A549 (cell line): Measurements from ENCODE around the gene KRTAP10-2. TPM values are rescaled to one million over a fixed set of nuclear protein-coding genes. Genes with fewer than 3 reads are reported as not detected.

Source experiments
- ATAC-seq, 2 experiments: fragments of 200-7000 bp in 1 of 2; fragments of >200 bp in 1 of 2; cut with Nextera tagmentation in 1 of 2; cut with Tn5 transposase in 1 of 2; 3 replicates each; pipeline versions ENCODE4 v1.8.0 to v1.9.1; 2018 to 2020; ENCODE audit warnings: mild to moderate bottlenecking in 1 of 2, moderate library complexity in 1 of 2
- CTCF ChIA-PET: fragments of 300-600 bp; sonication (Branson Sonifier 250); formaldehyde crosslinking; extraction: SDS; loops from one replicate; lab custom pipeline; 2021; ENCODE audit warnings: antibody characterized with exemption, inconsistent platforms; lab: Yijun Ruan, JAX
- POLR2A ChIA-PET: fragments of 350-600 bp; formaldehyde crosslinking; extraction: SDS; loops from one replicate; lab custom pipeline; 2021; ENCODE audit warnings: antibody characterized with exemption, inconsistent platforms; lab: Yijun Ruan, JAX
- DNase-seq, 2 experiments: peaks; one replicate each; pipeline versions ENCODE4 v3.0.0 to v3.0.0-alpha.2; 2011 to 2016; ENCODE audit warnings: low read depth in 1 of 2, low spot score in 1 of 2
- FAIRE-seq: peaks from 2 replicates; lab custom pipeline; 2011; peaks lifted over from hg19 to GRCh38; lab: Jason Lieb, UNC
- H3K27ac ChIP-seq, 2 experiments: fragments of >200 bp; sonication (Bioruptor Twin); formaldehyde crosslinking; 3 replicates each; pipeline ENCODE4 v1.5.1; 2016 to 2017
- H3K4me1 ChIP-seq: fragments of >200 bp; sonication (Bioruptor Twin); formaldehyde crosslinking; 3 replicates; pipeline ENCODE4 v1.6.1; 2016
- H3K4me2 ChIP-seq: fragments of >200 bp; sonication (Bioruptor Twin); formaldehyde crosslinking; 3 replicates; pipeline ENCODE4 v1.6.1; 2016
- H3K4me3 ChIP-seq: fragments of >200 bp; sonication (Bioruptor Twin); formaldehyde crosslinking; 3 replicates; pipeline ENCODE4 v1.5.1; 2016
- H3K9me3 ChIP-seq: fragments of >200 bp; sonication (Bioruptor Twin); formaldehyde crosslinking; 3 replicates; pipeline ENCODE4 v1.6.1; 2016
- E2F6 ChIP-seq: IDR thresholded peaks from 2 replicates; pipeline ENCODE4 v1.6.1; 2012; ENCODE audit warnings: low read depth, borderline replicate concordance
- HES2 ChIP-seq: fragments of >200 bp; sonication (Bioruptor Twin); formaldehyde crosslinking; IDR thresholded peaks from 2 replicates; pipeline ENCODE4 v1.6.1; 2016
- HOXA7 ChIP-seq: fragments of 250-450 bp; sonication (Bioruptor Pico); IDR thresholded peaks from 2 replicates; pipeline ENCODE4 v1.5.0; 2020; ENCODE audit warnings: mild to moderate bottlenecking, moderate library complexity
- HOXB5 ChIP-seq: fragments of 250-450 bp; sonication (Bioruptor Pico); IDR thresholded peaks from 2 replicates; pipeline ENCODE4 v1.5.0; 2020; ENCODE audit warnings: mild to moderate bottlenecking, moderate library complexity
- JUN ChIP-seq, 2 experiments: fragments of >200 bp; sonication (Bioruptor Twin); formaldehyde crosslinking; IDR thresholded peaks; 2 replicates in 1 of 2; 3 replicates in 1 of 2; pipeline ENCODE4 v1.6.1; 2016 to 2017
- MAFK ChIP-seq: fragments of 450-650 bp; IDR thresholded peaks from 2 replicates; pipeline ENCODE4 v1.6.1; 2014; ENCODE audit not compliant: partially characterized antibody
- MAX ChIP-seq: IDR thresholded peaks from 2 replicates; pipeline ENCODE4 v1.6.1; 2012
- MAZ ChIP-seq: fragments of 150-350 bp; IDR thresholded peaks from 2 replicates; pipeline ENCODE4 v1.6.1; 2014; ENCODE audit warnings: antibody characterized with exemption, low read depth, low read length, borderline replicate concordance
- MYC ChIP-seq: IDR thresholded peaks from 2 replicates; pipeline ENCODE4 v1.6.1; 2012; ENCODE audit warnings: mild to moderate bottlenecking, inconsistent platforms, low read length, improper control_type of control experiment, borderline replicate concordance
- RAD21 ChIP-seq, 2 experiments: fragments of >200 bp in 1 of 2; sonication (Bioruptor Twin) in 1 of 2; formaldehyde crosslinking in 1 of 2; IDR thresholded peaks in 1 of 2; conservative IDR thresholded peaks in 1 of 2; 2 replicates in 1 of 2; 3 replicates in 1 of 2; pipeline ENCODE4 v1.6.1; 2012 to 2018; ENCODE audit warnings: inconsistent platforms in 1 of 2
- RFX5 ChIP-seq: fragments of 450-650 bp; IDR thresholded peaks from 2 replicates; pipeline ENCODE4 v1.7.1; 2014; ENCODE audit warnings: antibody characterized with exemption, mild to moderate bottlenecking, moderate library complexity
- RNF2 ChIP-seq: fragments of 200-600 bp; sonication (generic); IDR thresholded peaks from 2 replicates; pipeline ENCODE4 v1.6.1; 2016; ENCODE audit warnings: low read depth, mild to moderate bottlenecking, antibody characterized with exemption, moderate library complexity, borderline replicate concordance
- SMC3 ChIP-seq: fragments of >200 bp; sonication (Bioruptor Twin); formaldehyde crosslinking; IDR thresholded peaks from 3 replicates; pipeline ENCODE4 v1.6.1; 2018; ENCODE audit warnings: inconsistent platforms
- SREBF2 ChIP-seq: fragments of 450-650 bp; IDR thresholded peaks from 2 replicates; pipeline ENCODE4 v1.6.1; 2014; ENCODE audit warnings: mild to moderate bottlenecking, moderate library complexity
- ZNF302 ChIP-seq: fragments of 250-450 bp; sonication (Bioruptor Pico); IDR thresholded peaks from 2 replicates; pipeline ENCODE4 v1.9.0; 2021; ENCODE audit warnings: inconsistent platforms, mild to moderate bottlenecking, moderate library complexity
- ZSCAN20 ChIP-seq: fragments of 250-450 bp; sonication (Bioruptor Pico); IDR thresholded peaks from 2 replicates; pipeline ENCODE4 v1.8.0; 2022; ENCODE audit warnings: mild to moderate bottlenecking, moderate library complexity
- WGBS: methylation state at CpG from one replicate; pipeline ENCODE4 v1.1.6; 2017; ENCODE audit errors: missing lambda C conversion rate; 5-methylcytosine and 5-hydroxymethylcytosine counted together
- polyA plus RNA-seq, 4 experiments: library from polyadenylated mRNA; depleted of rRNA in 3 of 4; stranded (reverse); fragments of >200 nt; fragmentation: RNase III in 1 of 4; extraction: RNeasy Plus Mini Kit Qiagen cat#74134 plus additional on column Dnase treatment in 1 of 4; gene quantifications; 2 replicates in 3 of 4; 3 replicates in 1 of 4; pipeline ENCODE4 v1.2.3, GENCODE V29; 2011 to 2017
- TF ChIP-seq, protein P1 (sequence below): fragments of 200-600 bp; sonication (generic); IDR thresholded peaks from 2 replicates; pipeline ENCODE4 v1.6.1; 2016; ENCODE audit warnings: antibody characterized with exemption, mild to moderate bottlenecking, moderate library complexity
- TF ChIP-seq, protein P2 (sequence below): fragments of >200 bp; sonication (Bioruptor Twin); formaldehyde crosslinking; IDR thresholded peaks from 3 replicates; pipeline ENCODE4 v1.6.1; 2016
- TF ChIP-seq, protein P3 (sequence below): fragments of 250-450 bp; sonication (Bioruptor Pico); IDR thresholded peaks from 2 replicates; pipeline ENCODE4 v1.5.0; 2021; ENCODE audit warnings: mild to moderate bottlenecking, moderate library complexity, borderline replicate concordance

KRTAP10-2 gene
- polyA plus RNA-seq, 2 of the 4 experiments (the other 2 are of a cell fraction): not detected

GRCh38 chr21:44599264-44600029 lies 48.1 kb upstream of the KRTAP10-2 start:
- Histone ChIP-seq H3K27ac (no peak overlapping the region), H3K4me2 (no peak overlapping the region), H3K9me3 (no peaks in the 10 kb centered on the region), H3K4me3 (no peak overlapping the region), H3K4me1 (no peaks in the 10 kb centered on the region)
- WGBS: 74% methylated on average over 8 of the region's 8 CpGs
- ChIA-PET CTCF (no interaction called here), POLR2A (no interaction called here)
- DNase-seq (no peak), FAIRE-seq (no peak), ATAC-seq (no peak)
- TF ChIP-seq HOXB5 (no peak), SMC3 (no peak), RFX5 (no peak), ZSCAN20 (CRISPR knock-in tag) (no peak), RNF2 (no peak), E2F6 (no peak), MAFK (no peak), MYC (no peak), ZNF302 (CRISPR knock-in tag) (no peak), JUN (IDR thresholded peaks at IDR 0.05) (no peak)
- TF ChIP-seq, protein P1, sequence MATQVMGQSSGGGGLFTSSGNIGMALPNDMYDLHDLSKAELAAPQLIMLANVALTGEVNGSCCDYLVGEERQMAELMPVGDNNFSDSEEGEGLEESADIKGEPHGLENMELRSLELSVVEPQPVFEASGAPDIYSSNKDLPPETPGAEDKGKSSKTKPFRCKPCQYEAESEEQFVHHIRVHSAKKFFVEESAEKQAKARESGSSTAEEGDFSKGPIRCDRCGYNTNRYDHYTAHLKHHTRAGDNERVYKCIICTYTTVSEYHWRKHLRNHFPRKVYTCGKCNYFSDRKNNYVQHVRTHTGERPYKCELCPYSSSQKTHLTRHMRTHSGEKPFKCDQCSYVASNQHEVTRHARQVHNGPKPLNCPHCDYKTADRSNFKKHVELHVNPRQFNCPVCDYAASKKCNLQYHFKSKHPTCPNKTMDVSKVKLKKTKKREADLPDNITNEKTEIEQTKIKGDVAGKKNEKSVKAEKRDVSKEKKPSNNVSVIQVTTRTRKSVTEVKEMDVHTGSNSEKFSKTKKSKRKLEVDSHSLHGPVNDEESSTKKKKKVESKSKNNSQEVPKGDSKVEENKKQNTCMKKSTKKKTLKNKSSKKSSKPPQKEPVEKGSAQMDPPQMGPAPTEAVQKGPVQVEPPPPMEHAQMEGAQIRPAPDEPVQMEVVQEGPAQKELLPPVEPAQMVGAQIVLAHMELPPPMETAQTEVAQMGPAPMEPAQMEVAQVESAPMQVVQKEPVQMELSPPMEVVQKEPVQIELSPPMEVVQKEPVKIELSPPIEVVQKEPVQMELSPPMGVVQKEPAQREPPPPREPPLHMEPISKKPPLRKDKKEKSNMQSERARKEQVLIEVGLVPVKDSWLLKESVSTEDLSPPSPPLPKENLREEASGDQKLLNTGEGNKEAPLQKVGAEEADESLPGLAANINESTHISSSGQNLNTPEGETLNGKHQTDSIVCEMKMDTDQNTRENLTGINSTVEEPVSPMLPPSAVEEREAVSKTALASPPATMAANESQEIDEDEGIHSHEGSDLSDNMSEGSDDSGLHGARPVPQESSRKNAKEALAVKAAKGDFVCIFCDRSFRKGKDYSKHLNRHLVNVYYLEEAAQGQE: no peak
- TF ChIP-seq, protein P2, sequence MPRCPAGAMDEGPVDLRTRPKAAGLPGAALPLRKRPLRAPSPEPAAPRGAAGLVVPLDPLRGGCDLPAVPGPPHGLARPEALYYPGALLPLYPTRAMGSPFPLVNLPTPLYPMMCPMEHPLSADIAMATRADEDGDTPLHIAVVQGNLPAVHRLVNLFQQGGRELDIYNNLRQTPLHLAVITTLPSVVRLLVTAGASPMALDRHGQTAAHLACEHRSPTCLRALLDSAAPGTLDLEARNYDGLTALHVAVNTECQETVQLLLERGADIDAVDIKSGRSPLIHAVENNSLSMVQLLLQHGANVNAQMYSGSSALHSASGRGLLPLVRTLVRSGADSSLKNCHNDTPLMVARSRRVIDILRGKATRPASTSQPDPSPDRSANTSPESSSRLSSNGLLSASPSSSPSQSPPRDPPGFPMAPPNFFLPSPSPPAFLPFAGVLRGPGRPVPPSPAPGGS: no peak

- H3K9me3 ChIP-seq: no peaks in the 10 kb centered on the region
- WGBS: 77% methylated on average over 11 of the region's 11 CpGs
- no peaks in the 10 kb centered on the region for H3K4me1 ChIP-seq
- CTCF ChIA-PET: no interaction called here
- TF ChIP-seq, protein P3, sequence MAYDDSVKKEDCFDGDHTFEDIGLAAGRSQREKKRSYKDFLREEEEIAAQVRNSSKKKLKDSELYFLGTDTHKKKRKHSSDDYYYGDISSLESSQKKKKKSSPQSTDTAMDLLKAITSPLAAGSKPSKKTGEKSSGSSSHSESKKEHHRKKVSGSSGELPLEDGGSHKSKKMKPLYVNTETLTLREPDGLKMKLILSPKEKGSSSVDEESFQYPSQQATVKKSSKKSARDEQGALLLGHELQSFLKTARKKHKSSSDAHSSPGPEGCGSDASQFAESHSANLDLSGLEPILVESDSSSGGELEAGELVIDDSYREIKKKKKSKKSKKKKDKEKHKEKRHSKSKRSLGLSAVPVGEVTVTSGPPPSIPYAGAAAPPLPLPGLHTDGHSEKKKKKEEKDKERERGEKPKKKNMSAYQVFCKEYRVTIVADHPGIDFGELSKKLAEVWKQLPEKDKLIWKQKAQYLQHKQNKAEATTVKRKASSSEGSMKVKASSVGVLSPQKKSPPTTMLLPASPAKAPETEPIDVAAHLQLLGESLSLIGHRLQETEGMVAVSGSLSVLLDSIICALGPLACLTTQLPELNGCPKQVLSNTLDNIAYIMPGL (CRISPR knock-in tag): no peak
- TF ChIP-seq RAD21 (conservative IDR thresholded peaks at IDR 0.05 in 1 of 2, IDR thresholded peaks at IDR 0.05 in 1 of 2) (no peak), MAZ (no peak), HES2 (no peak), MYC (no peak), HOXA7 (CRISPR knock-in tag) (no peak), SREBF2 (no peak), ZSCAN20 (CRISPR knock-in tag) (no peak), MAX (no peak)
- TF ChIP-seq, protein P2: no peak
- TF ChIP-seq, protein P1: no peak
- DNase-seq (no peak), FAIRE-seq (no peak), ATAC-seq (no peak)
- no peak overlapping the region for H3K4me2 ChIP-seq
- POLR2A ChIA-PET: no interaction called here
- no peak overlapping the region for H3K27ac ChIP-seq
- H3K4me3 ChIP-seq: no peak overlapping the region
Measured at GRCh38 chr21:44598061-44598460, 46.8 kb upstream of the KRTAP10-2 start.
